ENCODE measurements around the gene MASTL. TPM values are rescaled to one million over a fixed set of nuclear protein-coding genes. Genes with fewer than 3 reads are reported as not detected.

MASTL gene
- 10.3 TPM for total RNA-seq

DNA sequence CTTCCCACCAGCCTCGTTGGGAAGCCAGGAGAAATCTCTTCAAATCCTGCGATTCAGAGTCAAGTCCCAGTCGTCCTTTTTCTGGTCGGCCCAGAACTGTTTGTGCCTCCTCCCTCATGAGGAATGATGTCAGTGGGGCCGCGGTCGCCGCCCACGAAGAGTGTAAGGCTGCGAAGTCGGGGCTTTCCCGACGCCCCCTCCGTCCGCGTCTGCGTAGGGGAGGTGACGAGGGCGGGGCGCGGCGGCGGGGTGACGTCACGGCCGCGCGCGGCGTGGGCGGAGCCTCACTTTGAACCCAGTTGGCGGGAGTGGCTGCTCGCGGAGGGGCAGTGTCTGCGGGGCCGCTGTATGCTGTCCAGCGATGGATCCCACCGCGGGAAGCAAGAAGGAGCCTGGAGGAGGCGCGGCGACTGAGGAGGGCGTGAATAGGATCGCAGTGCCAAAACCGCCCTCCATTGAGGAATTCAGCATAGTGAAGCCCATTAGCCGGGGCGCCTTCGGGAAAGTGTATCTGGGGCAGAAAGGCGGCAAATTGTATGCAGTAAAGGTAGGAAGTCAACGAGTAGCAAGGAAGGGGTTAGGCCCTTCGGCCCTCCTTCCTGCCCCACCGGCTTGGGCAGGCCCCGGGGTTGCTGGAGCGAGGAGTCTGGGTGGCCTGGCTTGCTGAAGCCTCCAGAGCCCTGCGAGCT is at the start of gene MASTL:
TSS of gene MASTL (plus strand) at position 287 of the 689 bp plus-strand sequence. CDS start at position 362, 75 bp downstream.

Small RNA genes within 50 kb of the gene (small RNA-seq; reads per million reads assigned to genes)
- 0.30 reads per million, percentile 31 among the genes with 10 or more reads in this experiment for gene RNU2-24P (ENCODE audit: low replicate concordance)
- gene RNU7-12P (ENCODE audit: low replicate concordance) = not detected

Other genes with a start within 250 kb of the MASTL start
- 18.5 TPM for gene ANKRD26, start 54.9 kb upstream of the MASTL start, total RNA-seq
- 87.1 TPM for gene YME1L1, start 968 bp upstream of the MASTL start, total RNA-seq
- 26.4 TPM for gene ACBD5, start 85.4 kb downstream of the MASTL start, total RNA-seq